Measurements from ENCODE around the gene IQSEC3.

Gene IQSEC3

GRCh38 chr12:87856-88255, 21.3 kb downstream of the IQSEC3 start:
- no peak for TF ChIP-seq CTCF (IDR thresholded peaks at IDR 0.05; ENCODE audit: low read depth, low read length)
- no peak overlapping the region for H3K4me3 ChIP-seq (replicated peaks in 1 of 2; ENCODE audit: low read depth in 2 of 2, low read length in 2 of 2)
- no peak for DNase-seq (ENCODE audit: low read depth in 2 of 2)

GRCh38 chr12:89653-90052, 23.1 kb downstream of the IQSEC3 start:
- no peak for TF ChIP-seq CTCF (IDR thresholded peaks at IDR 0.05; ENCODE audit: low read depth, low read length)
- no peak for DNase-seq (ENCODE audit: low read depth in 2 of 2)
- H3K4me3 ChIP-seq (replicated peaks in 1 of 2; ENCODE audit: low read depth in 2 of 2, low read length in 2 of 2): no peak overlapping the region

GRCh38 chr12:91213-91612, 24.6 kb downstream of the IQSEC3 start:
- TF ChIP-seq CTCF (IDR thresholded peaks at IDR 0.05; ENCODE audit: low read depth, low read length): no peak

GRCh38 chr12:93266-94005, 26.9 kb downstream of the IQSEC3 start:
- no peak for DNase-seq (ENCODE audit: low read depth in 2 of 2)
- H3K4me3 ChIP-seq (replicated peaks in 1 of 2; ENCODE audit: low read depth in 2 of 2, low read length in 2 of 2): no peak overlapping the region
- no peak for TF ChIP-seq CTCF (IDR thresholded peaks at IDR 0.05; ENCODE audit: low read depth, low read length)

More at GRCh38 chr12:91213-91612, 24.6 kb downstream of the IQSEC3 start:
- H3K4me3 ChIP-seq (replicated peaks in 1 of 2; ENCODE audit: low read depth in 2 of 2, low read length in 2 of 2): no peak overlapping the region
- DNase-seq (ENCODE audit: low read depth in 2 of 2): no peak

- H3K4me3 ChIP-seq (replicated peaks in 1 of 2; ENCODE audit: low read depth in 2 of 2, low read length in 2 of 2): no peak overlapping the region
- TF ChIP-seq CTCF (IDR thresholded peaks at IDR 0.05; ENCODE audit: low read depth, low read length): no peak
- no peak for DNase-seq (ENCODE audit: low read depth in 2 of 2)
Measured at GRCh38 chr12:96543-96942, 30.0 kb downstream of the IQSEC3 start.

GRCh38 chr12:98924-99352, 32.4 kb downstream of the IQSEC3 start:
- no peak for DNase-seq (ENCODE audit: low read depth in 2 of 2)
- TF ChIP-seq CTCF (IDR thresholded peaks at IDR 0.05; ENCODE audit: low read depth, low read length): no peak
- H3K4me3 ChIP-seq (replicated peaks in 1 of 2; ENCODE audit: low read depth in 2 of 2, low read length in 2 of 2): no peak overlapping the region

GRCh38 chr12:99605-100004, 33.0 kb downstream of the IQSEC3 start:
- peak in 1 of 2 donors; percentile 17 for DNase-seq (ENCODE audit: low read depth in 2 of 2)
- no peak for TF ChIP-seq CTCF (IDR thresholded peaks at IDR 0.05; ENCODE audit: low read depth, low read length)
- no peak overlapping the region for H3K4me3 ChIP-seq (replicated peaks in 1 of 2; ENCODE audit: low read depth in 2 of 2, low read length in 2 of 2)

Measured in cardiac fibroblast (primary cell).